ENCODE results near the gene OLFM3.

Gene OLFM3

GRCh38 chr1:101905283-101905835 is 91.4 kb downstream of the OLFM3 start:
- CTCF ChIA-PET, result no interaction called here

GRCh38 chr1:101902199-101902598 is 94.5 kb downstream of the OLFM3 start:
- POLR2A ChIA-PET, result no interaction called here
- TF ChIP-seq LEF1 (IDR thresholded peaks at IDR 0.05; ENCODE audit: borderline replicate concordance), result no peak
- TF ChIP-seq L3MBTL2 (conservative IDR thresholded peaks at IDR 0.05), result no peak
- TF ChIP-seq BHLHE40 (IDR thresholded peaks at IDR 0.05; ENCODE audit: borderline replicate concordance), result no peak
- no peak for TF ChIP-seq FOXM1 (IDR thresholded peaks at IDR 0.05; ENCODE audit: borderline replicate concordance)
- TF ChIP-seq TARDBP (IDR thresholded peaks at IDR 0.05), result no peak
- TF ChIP-seq ARNT (IDR thresholded peaks at IDR 0.05), result no peak
- no peak for TF ChIP-seq FOXK2 (IDR thresholded peaks at IDR 0.05)
- TF ChIP-seq HDGF (IDR thresholded peaks at IDR 0.05; ENCODE audit: borderline replicate concordance), result no peak
- TF ChIP-seq NFRKB (IDR thresholded peaks at IDR 0.05), result no peak
- TF ChIP-seq CTBP1 (IDR thresholded peaks at IDR 0.05; ENCODE audit: borderline replicate concordance), result no peak
- TF ChIP-seq SP1 (IDR thresholded peaks at IDR 0.05), result no peak
- TF ChIP-seq SUZ12 (IDR thresholded peaks at IDR 0.05), result no peak
- TF ChIP-seq FOXA1 (IDR thresholded peaks at IDR 0.05), result no peak
- no peak for TF ChIP-seq ZNF384 (IDR thresholded peaks at IDR 0.05)
- no peak for TF ChIP-seq PKNOX1 (IDR thresholded peaks at IDR 0.05)
- TF ChIP-seq ELF4 (IDR thresholded peaks at IDR 0.05), result no peak
- CTCF ChIA-PET, result no interaction called here
- no peak for DNase-seq (ENCODE audit: extremely low spot score)

More at GRCh38 chr1:101905283-101905835, 91.4 kb downstream of the OLFM3 start:
- no peak for DNase-seq (ENCODE audit: extremely low spot score)
- POLR2A ChIA-PET, result no interaction called here
- TF ChIP-seq HDGF (IDR thresholded peaks at IDR 0.05; ENCODE audit: borderline replicate concordance) (no peak), ZNF384 (IDR thresholded peaks at IDR 0.05) (no peak)

- ChIA-PET POLR2A (no interaction called here), CTCF (no interaction called here)
- no peak for DNase-seq (ENCODE audit: extremely low spot score)
- no peak for TF ChIP-seq CTBP1 (IDR thresholded peaks at IDR 0.05; ENCODE audit: borderline replicate concordance)
Observed at GRCh38 chr1:101898137-101898536, 98.6 kb downstream of the OLFM3 start.

GRCh38 chr1:101884621-101885020 is 112.1 kb downstream of the OLFM3 start:
- no peak for DNase-seq (ENCODE audit: extremely low spot score)
- CTCF ChIA-PET, result no interaction called here
- TF ChIP-seq HDGF (IDR thresholded peaks at IDR 0.05; ENCODE audit: borderline replicate concordance), result no peak
- TF ChIP-seq NFRKB (IDR thresholded peaks at IDR 0.05), result no peak
- no peak for TF ChIP-seq ZNF384 (IDR thresholded peaks at IDR 0.05)
- TF ChIP-seq SP1 (IDR thresholded peaks at IDR 0.05), result no peak
- no peak for TF ChIP-seq ELF4 (IDR thresholded peaks at IDR 0.05)
- no peak for TF ChIP-seq CTBP1 (IDR thresholded peaks at IDR 0.05; ENCODE audit: borderline replicate concordance)
- POLR2A ChIA-PET, result no interaction called here

- POLR2A ChIA-PET, result no interaction called here
- DNase-seq (ENCODE audit: extremely low spot score), result no peak
- CTCF ChIA-PET, result no interaction called here
- no peak for TF ChIP-seq FOXM1 (IDR thresholded peaks at IDR 0.05; ENCODE audit: borderline replicate concordance)
- no peak for TF ChIP-seq BHLHE40 (IDR thresholded peaks at IDR 0.05; ENCODE audit: borderline replicate concordance)
- no peak for TF ChIP-seq SP1 (IDR thresholded peaks at IDR 0.05)
- no peak for TF ChIP-seq SUZ12 (IDR thresholded peaks at IDR 0.05)
- TF ChIP-seq ELF4 (IDR thresholded peaks at IDR 0.05), result no peak
- TF ChIP-seq FOXK2 (IDR thresholded peaks at IDR 0.05), result no peak
- no peak for TF ChIP-seq TARDBP (IDR thresholded peaks at IDR 0.05)
- TF ChIP-seq LEF1 (IDR thresholded peaks at IDR 0.05; ENCODE audit: borderline replicate concordance), result no peak
- TF ChIP-seq FOXA1 (IDR thresholded peaks at IDR 0.05), result no peak
- no peak for TF ChIP-seq ZNF384 (IDR thresholded peaks at IDR 0.05)
- TF ChIP-seq ARNT (IDR thresholded peaks at IDR 0.05), result no peak
- TF ChIP-seq L3MBTL2 (conservative IDR thresholded peaks at IDR 0.05), result no peak
- TF ChIP-seq PKNOX1 (IDR thresholded peaks at IDR 0.05), result no peak
- TF ChIP-seq HDGF (IDR thresholded peaks at IDR 0.05; ENCODE audit: borderline replicate concordance), result no peak
- no peak for TF ChIP-seq NFRKB (IDR thresholded peaks at IDR 0.05)
- TF ChIP-seq CTBP1 (IDR thresholded peaks at IDR 0.05; ENCODE audit: borderline replicate concordance), result no peak
Observed at GRCh38 chr1:101875891-101876290, 120.8 kb downstream of the OLFM3 start.

- no peak for DNase-seq (ENCODE audit: extremely low spot score)
- ChIA-PET CTCF (no interaction called here), POLR2A (no interaction called here)
- TF ChIP-seq PKNOX1 (IDR thresholded peaks at IDR 0.05) (no peak), SUZ12 (IDR thresholded peaks at IDR 0.05) (no peak), L3MBTL2 (conservative IDR thresholded peaks at IDR 0.05) (no peak), BHLHE40 (IDR thresholded peaks at IDR 0.05; ENCODE audit: borderline replicate concordance) (no peak), CTBP1 (IDR thresholded peaks at IDR 0.05; ENCODE audit: borderline replicate concordance) (no peak), FOXM1 (IDR thresholded peaks at IDR 0.05; ENCODE audit: borderline replicate concordance) (no peak), HDGF (IDR thresholded peaks at IDR 0.05; ENCODE audit: borderline replicate concordance) (no peak)
Observed at GRCh38 chr1:101873672-101874071, 123.1 kb downstream of the OLFM3 start.

GRCh38 chr1:101859941-101860340 is 136.8 kb downstream of the OLFM3 start:
- ChIA-PET CTCF (no interaction called here), POLR2A (no interaction called here)
- no peak for DNase-seq (ENCODE audit: extremely low spot score)
- TF ChIP-seq ZNF384 (IDR thresholded peaks at IDR 0.05) (no peak), ELF4 (IDR thresholded peaks at IDR 0.05) (no peak), TARDBP (IDR thresholded peaks at IDR 0.05) (no peak), FOXM1 (IDR thresholded peaks at IDR 0.05; ENCODE audit: borderline replicate concordance) (no peak), FOXK2 (IDR thresholded peaks at IDR 0.05) (no peak), L3MBTL2 (conservative IDR thresholded peaks at IDR 0.05) (no peak), PKNOX1 (IDR thresholded peaks at IDR 0.05) (no peak), LEF1 (IDR thresholded peaks at IDR 0.05; ENCODE audit: borderline replicate concordance) (no peak), SUZ12 (IDR thresholded peaks at IDR 0.05) (no peak), HDGF (IDR thresholded peaks at IDR 0.05; ENCODE audit: borderline replicate concordance) (no peak), BHLHE40 (IDR thresholded peaks at IDR 0.05; ENCODE audit: borderline replicate concordance) (no peak)

All from HEK293T (cell line).